Measurements from ENCODE around the gene PLXNA4.

The PLXNA4 gene

GRCh38 chr7:132150711-132151110, 425.6 kb downstream of the PLXNA4 start:
- no peak for DNase-seq (ENCODE audit: low read depth, low spot score)

- no peak for DNase-seq (ENCODE audit: low read depth, low spot score)
Measured at GRCh38 chr7:132149436-132150304, 426.6 kb downstream of the PLXNA4 start.

DNA sequence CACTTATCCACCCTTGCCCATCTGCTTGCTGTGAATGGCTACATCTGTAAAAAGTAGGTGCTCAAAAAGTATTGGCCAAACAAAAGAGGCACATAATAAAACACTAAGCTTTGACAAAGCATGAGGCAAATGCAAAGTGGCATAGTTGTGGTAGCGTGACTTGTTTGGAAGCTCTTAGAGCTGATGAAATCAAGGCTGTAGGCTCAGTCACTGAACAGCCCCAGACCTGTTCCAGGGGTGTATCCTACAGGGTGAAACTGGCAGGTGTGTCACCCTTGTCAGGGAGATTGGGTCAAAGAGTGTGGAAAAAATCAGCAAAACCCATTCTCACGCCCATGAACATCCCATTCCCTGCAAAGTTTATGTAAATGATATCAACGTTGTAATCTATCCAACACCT, 427.4 kb downstream of the PLXNA4 start:
- DNase-seq (ENCODE audit: low read depth, low spot score): no peak

- peak; percentile 74 for DNase-seq (ENCODE audit: low read depth, low spot score)
Measured at GRCh38 chr7:132145466-132145865, 430.8 kb downstream of the PLXNA4 start.

DNA sequence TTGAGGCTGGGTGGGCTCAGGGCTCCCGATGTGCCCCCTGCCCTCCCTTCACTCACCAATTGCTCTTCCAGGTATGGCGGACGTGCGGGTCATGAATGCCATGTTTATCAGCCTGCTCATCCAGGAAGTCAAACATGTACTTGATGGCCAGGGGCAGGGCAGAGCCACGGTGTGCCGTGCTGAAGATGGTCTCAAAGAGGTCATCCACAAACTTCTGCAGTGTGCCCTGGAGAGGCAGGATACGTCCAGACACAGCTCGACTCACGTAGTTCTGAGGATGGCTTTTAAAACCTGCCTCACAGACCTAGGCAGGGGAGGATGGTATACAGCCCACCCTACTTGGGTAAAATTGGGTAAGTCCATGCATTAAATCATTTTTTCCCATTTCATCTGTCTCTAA, 431.2 kb downstream of the PLXNA4 start:
- DNase-seq (ENCODE audit: low read depth, low spot score): no peak

- DNase-seq (ENCODE audit: low read depth, low spot score): peak; percentile 16
Measured at GRCh38 chr7:132142006-132142405, 434.3 kb downstream of the PLXNA4 start.

DNA sequence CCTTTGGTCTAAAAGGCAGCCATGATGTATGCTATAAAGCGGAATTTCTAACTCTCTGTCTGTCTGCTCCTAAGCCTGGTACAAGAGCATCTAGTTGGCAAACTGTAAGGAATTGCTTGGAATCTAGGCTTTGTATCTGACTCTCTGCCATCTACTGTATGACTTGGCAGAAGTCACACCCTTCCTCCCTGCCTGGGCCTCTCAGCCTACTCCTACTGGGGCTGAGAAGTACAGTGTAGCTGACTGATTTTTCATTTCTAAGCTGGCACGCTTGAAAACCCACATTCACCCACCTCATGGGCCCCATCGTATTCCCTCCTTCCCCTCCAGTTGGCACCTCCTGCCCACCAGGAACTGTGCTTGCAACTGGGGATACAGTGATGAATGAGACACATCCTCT, 435.2 kb downstream of the PLXNA4 start:
- DNase-seq (ENCODE audit: low read depth, low spot score): no peak

GRCh38 chr7:132140341-132140740, 435.9 kb downstream of the PLXNA4 start:
- DNase-seq (ENCODE audit: low read depth, low spot score): no peak

GRCh38 chr7:132138817-132139216, 437.5 kb downstream of the PLXNA4 start:
- DNase-seq (ENCODE audit: low read depth, low spot score): peak; percentile 71

DNA sequence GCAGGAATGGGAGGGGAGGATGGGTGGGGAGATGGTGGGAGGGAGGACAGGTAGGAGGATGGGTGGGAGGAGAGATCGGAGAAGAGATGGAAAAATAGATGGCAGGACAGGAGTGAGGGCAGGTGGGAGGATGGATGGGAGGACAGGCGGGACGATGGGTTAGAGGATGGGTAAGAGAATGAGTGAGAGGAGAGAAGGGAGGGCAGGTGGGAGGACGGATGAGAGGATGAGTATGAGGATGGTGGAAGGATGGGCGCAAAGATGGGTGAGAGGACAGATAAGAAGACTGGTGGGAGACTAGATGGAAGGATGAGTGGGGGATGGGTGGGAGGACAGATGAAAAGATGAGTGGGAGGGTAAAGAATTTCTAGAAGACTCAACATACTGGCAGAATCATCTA, 438.6 kb downstream of the PLXNA4 start:
- DNase-seq (ENCODE audit: low read depth, low spot score): no peak

- no peak for DNase-seq (ENCODE audit: low read depth, low spot score)
Measured at GRCh38 chr7:132135746-132136385, 440.4 kb downstream of the PLXNA4 start.

DNA sequence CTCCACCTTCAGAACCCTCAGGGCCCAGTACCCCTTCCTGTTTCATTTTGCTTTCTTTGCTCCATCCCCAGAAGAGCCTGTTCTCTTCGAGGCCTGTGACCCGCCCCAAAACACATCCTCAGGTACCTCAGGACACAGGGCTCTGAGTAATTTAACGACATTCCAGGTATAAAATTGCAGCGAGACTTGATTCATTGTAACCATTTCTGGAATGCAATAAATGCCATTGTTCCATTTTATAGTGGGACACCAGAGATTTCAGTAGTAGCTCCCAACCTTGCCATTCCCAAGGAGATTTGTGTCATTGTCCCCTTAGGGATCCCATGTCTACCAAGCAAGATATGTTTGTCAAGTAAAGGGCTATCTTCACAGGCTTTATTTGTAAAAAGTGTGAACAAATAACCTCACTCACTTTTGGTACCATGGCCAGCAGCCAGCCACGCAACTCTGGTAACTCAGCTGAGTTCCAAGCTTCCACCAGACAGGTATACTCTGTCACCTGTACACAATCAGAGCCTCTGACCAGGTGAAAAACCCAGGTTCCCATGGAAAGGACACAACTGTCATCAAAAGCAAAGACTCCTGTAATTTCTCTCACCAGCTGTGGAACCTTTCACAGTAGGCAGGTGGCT, 441.3 kb downstream of the PLXNA4 start:
- no peak for DNase-seq (ENCODE audit: low read depth, low spot score)

DNA sequence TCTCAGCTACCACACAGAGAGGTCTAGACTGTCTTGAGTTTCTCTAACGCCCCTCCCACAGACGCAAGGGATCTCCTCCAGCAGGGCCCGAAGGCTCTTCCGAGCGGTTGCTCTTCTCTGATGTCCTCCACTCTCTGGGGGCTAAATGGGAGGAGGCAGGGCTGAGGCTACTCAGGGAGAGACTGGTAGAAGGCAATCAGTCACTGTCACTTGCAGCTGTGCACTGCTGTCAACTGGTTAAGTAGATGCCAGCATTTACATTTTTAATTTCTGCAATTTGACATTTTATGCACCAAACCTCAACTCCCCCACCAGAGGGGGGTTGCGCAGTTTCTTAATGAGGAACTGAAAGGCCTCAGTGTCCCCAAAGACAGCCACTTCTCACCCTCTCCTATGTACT, 442.8 kb downstream of the PLXNA4 start:
- no peak for DNase-seq (ENCODE audit: low read depth, low spot score)

GRCh38 chr7:132131196-132131595, 445.1 kb downstream of the PLXNA4 start:
- no peak for DNase-seq (ENCODE audit: low read depth, low spot score)

GRCh38 chr7:132130497-132130896, 445.8 kb downstream of the PLXNA4 start:
- DNase-seq (ENCODE audit: low read depth, low spot score): no peak

- no peak for DNase-seq (ENCODE audit: low read depth, low spot score)
Measured at GRCh38 chr7:132125872-132126595, 450.2 kb downstream of the PLXNA4 start.

GRCh38 chr7:132125096-132125495, 451.2 kb downstream of the PLXNA4 start:
- no peak for DNase-seq (ENCODE audit: low read depth, low spot score)

GRCh38 chr7:132124575-132124974, 451.7 kb downstream of the PLXNA4 start:
- DNase-seq (ENCODE audit: low read depth, low spot score): no peak

DNA sequence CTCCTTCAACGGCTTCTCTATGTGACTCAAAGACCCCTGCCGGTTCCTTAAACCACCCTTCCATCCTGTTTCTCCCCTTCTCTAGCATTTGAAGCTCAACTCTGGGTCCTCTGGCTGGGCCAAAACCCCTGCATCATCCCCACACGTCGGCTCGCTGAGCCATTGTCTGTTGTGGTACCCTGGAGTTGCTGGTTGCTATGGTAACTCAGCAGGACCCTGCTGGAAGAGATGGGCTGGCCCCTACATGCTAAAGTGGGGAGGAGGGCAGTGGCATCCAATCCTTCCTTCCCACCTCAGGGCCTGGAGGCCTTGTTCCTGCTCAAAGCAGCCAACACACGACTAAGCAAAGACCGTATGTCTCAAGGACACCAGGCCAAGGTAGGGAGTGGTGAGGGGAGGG, 452.5 kb downstream of the PLXNA4 start:
- no peak for DNase-seq (ENCODE audit: low read depth, low spot score)

DNA sequence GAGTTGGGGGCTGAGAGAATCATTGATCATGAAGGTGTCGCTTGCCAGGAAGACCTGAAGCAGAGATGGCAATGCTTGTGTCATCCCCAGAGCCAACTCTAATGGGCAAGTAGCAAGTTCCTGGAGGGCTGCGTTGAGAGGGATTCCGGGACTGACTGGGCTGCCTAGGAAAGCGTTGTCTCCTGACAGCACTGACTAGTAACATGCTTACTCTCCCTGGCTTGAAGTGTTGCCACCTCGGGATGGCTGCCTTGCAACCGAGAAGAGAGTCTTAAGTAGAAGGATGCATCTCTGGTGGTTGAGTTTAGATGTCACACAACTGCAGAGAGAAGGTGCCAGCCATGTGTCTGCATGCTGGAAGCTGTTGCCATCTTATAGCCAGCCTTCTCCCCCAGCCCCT, 453.4 kb downstream of the PLXNA4 start:
- DNase-seq (ENCODE audit: low read depth, low spot score): no peak

DNA sequence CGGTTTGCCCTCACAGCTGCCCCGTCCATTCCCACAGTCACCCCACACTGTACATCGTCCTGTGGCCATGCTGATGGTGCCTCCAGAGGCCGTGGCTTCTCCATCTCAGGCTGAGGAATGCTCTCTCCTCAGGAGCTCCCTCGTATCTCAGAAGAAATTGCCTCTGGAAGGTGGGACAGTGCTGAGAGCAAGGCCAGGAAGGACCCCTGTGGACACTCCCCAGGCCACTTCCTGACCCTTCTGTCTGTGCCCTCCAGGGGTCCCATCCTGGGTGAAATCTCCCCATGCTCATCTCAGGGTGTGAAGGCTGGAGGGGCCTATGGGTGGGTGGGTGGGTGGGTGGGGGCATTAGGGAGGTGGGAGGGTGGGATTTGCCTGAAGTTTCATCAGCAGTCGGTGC, 454.3 kb downstream of the PLXNA4 start:
- no peak for DNase-seq (ENCODE audit: low read depth, low spot score)

- DNase-seq (ENCODE audit: low read depth, low spot score): no peak
Measured at GRCh38 chr7:132118641-132119040, 457.6 kb downstream of the PLXNA4 start.
